ENCODE results near the gene NSMCE1. TPM values are rescaled to one million over a fixed set of nuclear protein-coding genes. Genes with fewer than 3 reads are reported as not detected.

NSMCE1 gene
- total RNA-seq, 1 experiment from 2014 or later, result 19.3 TPM

- Histone ChIP-seq H4K91ac (ENCODE audit: insufficient read length, low read depth, low read length) (no peak overlapping the region), H4K5ac (ENCODE audit: insufficient read length, low read depth, low read length) (no peak overlapping the region), H3K14ac (ENCODE audit: insufficient read depth, low read length) (no peak overlapping the region), H2BK5ac (ENCODE audit: insufficient read length, low read length) (no peak overlapping the region), H3K27me3 (ENCODE audit: insufficient read depth, low read length) (no peaks in the 10 kb centered on the region), H2AFZ (ENCODE audit: low read length) (no peak overlapping the region), H2BK12ac (ENCODE audit: insufficient read length, low read depth, low read length) (no peak overlapping the region), H2AK5ac (ENCODE audit: insufficient read length, low read length) (no peak overlapping the region), H3K9me3 (ENCODE audit: control insufficient read depth, low read depth, low read length) (no peaks in the 10 kb centered on the region), H3K9ac (ENCODE audit: extremely low read depth, insufficient read length, low read length) (no peak overlapping the region), H2BK20ac (ENCODE audit: low read depth, low read length, poor library complexity, severe bottlenecking) (no peak overlapping the region), H3K56ac (ENCODE audit: insufficient read length, low read depth, low read length) (no peak overlapping the region), H3K4me1 (ENCODE audit: insufficient read depth, low read length) (no peaks in the 10 kb centered on the region), H4K8ac (replicated peaks; ENCODE audit: insufficient read length, low read depth, low read length) (no peak overlapping the region), H3K79me1 (ENCODE audit: insufficient read depth, low read depth, low read length, poor library complexity, severe bottlenecking) (no peaks in the 10 kb centered on the region), H2BK15ac (ENCODE audit: low read depth, low read length) (no peak overlapping the region), H3K27ac (ENCODE audit: insufficient read length, low read depth, low read length) (no peak overlapping the region), H3K18ac (ENCODE audit: insufficient read length, low read depth, low read length) (no peak overlapping the region), H3K23me2 (ENCODE audit: insufficient read length, low read depth, low read length, poor library complexity, severe bottlenecking) (no peaks in the 10 kb centered on the region), H2BK120ac (ENCODE audit: low read depth, low read length, poor library complexity, severe bottlenecking) (no peak overlapping the region), H3K79me2 (ENCODE audit: insufficient read depth, low read length) (no peaks in the 10 kb centered on the region), H3K4ac (ENCODE audit: low read depth, low read length) (no peak overlapping the region), H3T11ph (ENCODE audit: low read length) (no peak overlapping the region), H4K20me1 (ENCODE audit: control insufficient read depth, insufficient read depth, insufficient read length) (peaks cover 2% of the 10 kb centered on the region), H3K23ac (ENCODE audit: insufficient read length, low read depth, low read length) (no peak overlapping the region), H3K4me2 (ENCODE audit: insufficient read depth, insufficient read length, low read length) (no peak overlapping the region)
- Mint-ChIP-seq H3K9me3 (peaks cover 3 to 5% of the 10 kb centered on the region in 2 experiments; a peak in 2 of 5 replicates), H3K27ac (no peak overlapping the region), H3K27me3 (ENCODE audit: low read depth) (peaks cover 4% of the 10 kb centered on the region), H3K36me3 (ENCODE audit: insufficient read depth in 1 of 3, low read depth in 3 of 3) (peaks cover 0 to 5% (median under 1%) of the 10 kb centered on the region in 3 experiments; a peak in 3 of 7 replicates), H3K4me1 (peaks cover 9% of the 10 kb centered on the region in 2 experiments), H3K4me3 (no peak overlapping the region)
- TF ChIP-seq CTCF (conservative IDR thresholded peaks at IDR 0.05), result no peak
- DNase-seq, result no peak
- no CpG with 5 or more reads among the region's 3 CpGs for WGBS (ENCODE audit: extremely low coverage, insufficient read length, low lambda C conversion rate)
These were observed 32.8 kb upstream of the NSMCE1 start for GRCh38 chr16:27301236-27301861.

All from H9 (cell line).